ENCODE measurements around the gene THTPA.

The THTPA gene

GRCh38 chr14:23555882-23556699 lies at the start of gene THTPA:
TSS of gene THTPA (plus strand) at chr14:23556271. CDS start at chr14:23556758, 487 bp downstream.
- H2AFZ ChIP-seq (ENCODE audit: low read depth, low read length): peak within 1 kb of the TSS; percentile 88
- no peaks in the 10 kb centered on the region for H3K9me3 ChIP-seq (ENCODE audit: low read length)
- peaks cover 4% of the 10 kb centered on the region for H3K36me3 ChIP-seq (ENCODE audit: insufficient read depth, low read length)
- H3K4me1 ChIP-seq (ENCODE audit: insufficient read depth, low read length): peaks cover 15% of the 10 kb centered on the region
- H3K27me3 ChIP-seq (ENCODE audit: insufficient read depth, low read length): no peaks in the 10 kb centered on the region
- H3K4me3 ChIP-seq (ENCODE audit: low read length): peak within 1 kb of the TSS; percentile 89

GRCh38 chr14:23512156-23512555 lies 43.9 kb upstream of the THTPA start:
- H3K4me3 ChIP-seq (ENCODE audit: low read length): no peak overlapping the region

GRCh38 chr14:23513005-23513817 lies 42.9 kb upstream of the THTPA start:
- Histone ChIP-seq H3K27me3 (ENCODE audit: insufficient read depth, low read length) (no peaks in the 10 kb centered on the region), H3K9me3 (ENCODE audit: low read length) (no peaks in the 10 kb centered on the region), H3K36me3 (ENCODE audit: insufficient read depth, low read length) (no peaks in the 10 kb centered on the region), H2AFZ (ENCODE audit: low read depth, low read length) (no peak overlapping the region), H3K4me3 (ENCODE audit: low read length) (no peak overlapping the region), H3K4me1 (ENCODE audit: insufficient read depth, low read length) (no peaks in the 10 kb centered on the region)

More at GRCh38 chr14:23512156-23512555, 43.9 kb upstream of the THTPA start:
- Histone ChIP-seq H2AFZ (ENCODE audit: low read depth, low read length) (no peak overlapping the region), H3K36me3 (ENCODE audit: insufficient read depth, low read length) (no peaks in the 10 kb centered on the region), H3K4me1 (ENCODE audit: insufficient read depth, low read length) (no peaks in the 10 kb centered on the region), H3K9me3 (ENCODE audit: low read length) (no peaks in the 10 kb centered on the region), H3K27me3 (ENCODE audit: insufficient read depth, low read length) (no peaks in the 10 kb centered on the region)

- Histone ChIP-seq H2AFZ (ENCODE audit: low read depth, low read length) (no peak overlapping the region), H3K9me3 (ENCODE audit: low read length) (no peaks in the 10 kb centered on the region), H3K27me3 (ENCODE audit: insufficient read depth, low read length) (no peaks in the 10 kb centered on the region), H3K36me3 (ENCODE audit: insufficient read depth, low read length) (no peaks in the 10 kb centered on the region), H3K4me3 (ENCODE audit: low read length) (no peak overlapping the region), H3K4me1 (ENCODE audit: insufficient read depth, low read length) (no peaks in the 10 kb centered on the region)
Measured at GRCh38 chr14:23513818-23514643, 42.0 kb upstream of the THTPA start.

GRCh38 chr14:23514644-23514957 lies 41.5 kb upstream of the THTPA start:
- H3K4me3 ChIP-seq (ENCODE audit: low read length): no peak overlapping the region
- H3K4me1 ChIP-seq (ENCODE audit: insufficient read depth, low read length): no peaks in the 10 kb centered on the region
- no peak overlapping the region for H2AFZ ChIP-seq (ENCODE audit: low read depth, low read length)
- H3K36me3 ChIP-seq (ENCODE audit: insufficient read depth, low read length): no peaks in the 10 kb centered on the region
- H3K27me3 ChIP-seq (ENCODE audit: insufficient read depth, low read length): no peaks in the 10 kb centered on the region
- no peaks in the 10 kb centered on the region for H3K9me3 ChIP-seq (ENCODE audit: low read length)

GRCh38 chr14:23517650-23518326 lies 38.3 kb upstream of the THTPA start:
- Histone ChIP-seq H3K9me3 (ENCODE audit: low read length) (no peaks in the 10 kb centered on the region), H3K4me1 (ENCODE audit: insufficient read depth, low read length) (no peaks in the 10 kb centered on the region), H2AFZ (ENCODE audit: low read depth, low read length) (no peak overlapping the region), H3K4me3 (ENCODE audit: low read length) (no peak overlapping the region), H3K36me3 (ENCODE audit: insufficient read depth, low read length) (no peaks in the 10 kb centered on the region), H3K27me3 (ENCODE audit: insufficient read depth, low read length) (no peaks in the 10 kb centered on the region)

GRCh38 chr14:23518709-23519108 lies 37.4 kb upstream of the THTPA start:
- no peaks in the 10 kb centered on the region for H3K27me3 ChIP-seq (ENCODE audit: insufficient read depth, low read length)

GRCh38 chr14:23520899-23521533 lies 35.1 kb upstream of the THTPA start:
- H3K4me1 ChIP-seq (ENCODE audit: insufficient read depth, low read length): no peaks in the 10 kb centered on the region
- no peak overlapping the region for H2AFZ ChIP-seq (ENCODE audit: low read depth, low read length)
- no peaks in the 10 kb centered on the region for H3K27me3 ChIP-seq (ENCODE audit: insufficient read depth, low read length)
- peaks cover 9% of the 10 kb centered on the region for H3K36me3 ChIP-seq (ENCODE audit: insufficient read depth, low read length)
- H3K4me3 ChIP-seq (ENCODE audit: low read length): no peak overlapping the region
- no peaks in the 10 kb centered on the region for H3K9me3 ChIP-seq (ENCODE audit: low read length)

More at GRCh38 chr14:23518709-23519108, 37.4 kb upstream of the THTPA start:
- no peaks in the 10 kb centered on the region for H3K4me1 ChIP-seq (ENCODE audit: insufficient read depth, low read length)
- H3K4me3 ChIP-seq (ENCODE audit: low read length): no peak overlapping the region
- H3K9me3 ChIP-seq (ENCODE audit: low read length): no peaks in the 10 kb centered on the region
- H3K36me3 ChIP-seq (ENCODE audit: insufficient read depth, low read length): no peaks in the 10 kb centered on the region
- no peak overlapping the region for H2AFZ ChIP-seq (ENCODE audit: low read depth, low read length)

- Histone ChIP-seq H3K27me3 (ENCODE audit: insufficient read depth, low read length) (no peaks in the 10 kb centered on the region), H3K4me1 (ENCODE audit: insufficient read depth, low read length) (no peaks in the 10 kb centered on the region), H3K36me3 (ENCODE audit: insufficient read depth, low read length) (peaks cover 17% of the 10 kb centered on the region)
Measured at GRCh38 chr14:23521785-23522640, 34.1 kb upstream of the THTPA start.

GRCh38 chr14:23522643-23523198 lies 33.4 kb upstream of the THTPA start:
- Histone ChIP-seq H3K4me1 (ENCODE audit: insufficient read depth, low read length) (no peaks in the 10 kb centered on the region), H3K4me3 (ENCODE audit: low read length) (no peak overlapping the region), H3K36me3 (ENCODE audit: insufficient read depth, low read length) (peaks cover 18% of the 10 kb centered on the region), H3K9me3 (ENCODE audit: low read length) (no peaks in the 10 kb centered on the region), H3K27me3 (ENCODE audit: insufficient read depth, low read length) (no peaks in the 10 kb centered on the region), H2AFZ (ENCODE audit: low read depth, low read length) (no peak overlapping the region)

More at GRCh38 chr14:23521785-23522640, 34.1 kb upstream of the THTPA start:
- no peak overlapping the region for H3K4me3 ChIP-seq (ENCODE audit: low read length)
- no peak overlapping the region for H2AFZ ChIP-seq (ENCODE audit: low read depth, low read length)
- H3K9me3 ChIP-seq (ENCODE audit: low read length): no peaks in the 10 kb centered on the region

GRCh38 chr14:23523229-23524016 lies 32.6 kb upstream of the THTPA start:
- peaks cover 18% of the 10 kb centered on the region for H3K36me3 ChIP-seq (ENCODE audit: insufficient read depth, low read length)
- no peaks in the 10 kb centered on the region for H3K9me3 ChIP-seq (ENCODE audit: low read length)
- H3K4me3 ChIP-seq (ENCODE audit: low read length): no peak overlapping the region
- H3K4me1 ChIP-seq (ENCODE audit: insufficient read depth, low read length): no peaks in the 10 kb centered on the region
- no peaks in the 10 kb centered on the region for H3K27me3 ChIP-seq (ENCODE audit: insufficient read depth, low read length)
- no peak overlapping the region for H2AFZ ChIP-seq (ENCODE audit: low read depth, low read length)
